SHP77 (cell line): ENCODE results near the gene AP1G2.
A peak's percentile ranks its signal among the peaks of the same experiment; 100 is the strongest.
"Not testable (repeated sequence)": the region's sequence is repeated elsewhere in the genome, so short reads cannot be mapped to it uniquely, and the experiment has no call there.

Experiments
- DNase-seq, 2 experiments: peaks; one replicate each; lab custom pipeline; 2025; lab: John Stamatoyannopoulos, UW

The AP1G2 gene, protein sequence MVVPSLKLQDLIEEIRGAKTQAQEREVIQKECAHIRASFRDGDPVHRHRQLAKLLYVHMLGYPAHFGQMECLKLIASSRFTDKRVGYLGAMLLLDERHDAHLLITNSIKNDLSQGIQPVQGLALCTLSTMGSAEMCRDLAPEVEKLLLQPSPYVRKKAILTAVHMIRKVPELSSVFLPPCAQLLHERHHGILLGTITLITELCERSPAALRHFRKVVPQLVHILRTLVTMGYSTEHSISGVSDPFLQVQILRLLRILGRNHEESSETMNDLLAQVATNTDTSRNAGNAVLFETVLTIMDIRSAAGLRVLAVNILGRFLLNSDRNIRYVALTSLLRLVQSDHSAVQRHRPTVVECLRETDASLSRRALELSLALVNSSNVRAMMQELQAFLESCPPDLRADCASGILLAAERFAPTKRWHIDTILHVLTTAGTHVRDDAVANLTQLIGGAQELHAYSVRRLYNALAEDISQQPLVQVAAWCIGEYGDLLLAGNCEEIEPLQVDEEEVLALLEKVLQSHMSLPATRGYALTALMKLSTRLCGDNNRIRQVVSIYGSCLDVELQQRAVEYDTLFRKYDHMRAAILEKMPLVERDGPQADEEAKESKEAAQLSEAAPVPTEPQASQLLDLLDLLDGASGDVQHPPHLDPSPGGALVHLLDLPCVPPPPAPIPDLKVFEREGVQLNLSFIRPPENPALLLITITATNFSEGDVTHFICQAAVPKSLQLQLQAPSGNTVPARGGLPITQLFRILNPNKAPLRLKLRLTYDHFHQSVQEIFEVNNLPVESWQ

DNA sequence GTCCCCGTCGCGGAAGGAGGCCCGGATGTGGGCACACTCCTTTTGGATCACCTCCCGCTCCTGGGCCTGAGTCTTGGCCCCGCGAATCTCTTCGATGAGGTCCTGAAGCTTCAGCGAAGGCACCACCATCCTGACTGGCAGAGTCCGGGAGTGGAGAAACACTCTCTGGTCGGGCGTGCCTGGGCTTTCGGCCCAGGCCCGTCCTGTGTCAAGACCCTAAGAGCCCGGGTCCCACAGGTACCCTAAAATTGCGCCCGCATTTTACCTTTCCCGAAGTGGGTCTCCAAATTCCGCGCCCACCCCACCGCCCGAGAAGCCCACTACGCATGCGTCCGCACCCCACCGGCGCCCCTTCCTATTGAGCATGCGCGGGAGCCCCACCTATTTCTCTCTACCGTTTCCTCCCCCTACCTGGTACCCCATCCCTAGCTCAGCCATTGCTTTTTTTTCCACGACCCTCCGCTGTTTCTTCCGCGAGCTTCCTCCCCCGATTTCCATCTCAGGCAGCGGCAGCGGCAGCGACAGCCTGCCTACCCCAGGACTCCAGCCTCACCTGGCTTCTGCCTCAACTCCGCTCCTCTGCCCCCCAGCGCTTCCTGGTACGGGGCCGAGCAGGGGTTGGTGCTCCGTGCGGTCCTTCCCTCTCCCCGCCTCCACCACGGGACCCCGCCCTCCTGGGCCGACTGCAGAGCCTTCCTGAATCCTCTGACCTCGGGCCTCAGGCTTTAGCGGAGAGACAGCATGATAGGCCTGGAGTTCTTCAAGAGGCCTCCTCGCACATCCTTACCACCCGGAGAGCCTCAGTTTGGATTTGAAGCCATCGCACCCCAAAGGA lies at the start of gene AP1G2:
TSS of gene AP1G2 (minus strand) at position 606 of the 835 bp plus-strand sequence. CDS start at position 129, 477 bp downstream.
- peak; percentile 84 to 94 for DNase-seq

DNA sequence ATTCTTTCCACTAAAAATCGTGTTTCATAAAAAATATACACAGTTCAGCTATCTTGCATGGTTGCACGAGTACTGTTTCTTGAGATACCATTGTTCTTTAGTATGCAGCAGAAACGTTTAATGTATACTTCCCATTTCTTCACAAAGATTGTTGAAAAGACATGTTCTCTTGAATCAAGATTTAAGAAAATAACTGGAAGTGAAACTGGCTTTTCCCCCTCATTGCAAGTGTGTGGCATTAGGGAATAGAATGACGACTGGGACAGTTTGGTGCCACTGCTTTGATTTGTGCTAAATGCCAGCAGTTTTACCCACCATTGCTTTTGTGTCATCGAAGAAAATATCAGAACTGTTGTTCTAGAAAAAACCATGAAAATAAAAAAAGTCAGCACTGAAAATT lies 48.3 kb upstream of the AP1G2 start:
- DNase-seq = no peak

DNA sequence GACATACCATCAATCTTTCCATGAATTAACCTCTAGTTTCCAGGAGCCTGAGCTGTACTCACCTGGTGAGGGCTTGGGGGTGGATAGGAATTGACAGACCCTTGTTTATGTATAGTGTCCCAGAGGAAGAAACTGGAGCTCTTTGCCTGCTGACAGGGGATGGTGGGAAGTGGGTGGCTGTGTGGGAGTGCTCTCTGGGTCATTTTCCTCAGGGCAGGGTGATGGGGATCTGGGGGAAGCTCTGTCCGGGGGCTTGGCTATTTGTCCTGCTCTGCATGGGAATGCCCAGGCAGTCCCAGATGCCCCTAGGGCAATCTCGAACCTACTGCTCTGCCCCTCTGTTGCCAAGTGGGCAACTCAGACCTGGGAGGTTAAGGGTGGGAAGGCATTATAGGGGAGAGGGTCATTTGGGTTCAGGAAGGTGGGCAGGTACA lies 46.8 kb upstream of the AP1G2 start:
- DNase-seq = no peak

DNA sequence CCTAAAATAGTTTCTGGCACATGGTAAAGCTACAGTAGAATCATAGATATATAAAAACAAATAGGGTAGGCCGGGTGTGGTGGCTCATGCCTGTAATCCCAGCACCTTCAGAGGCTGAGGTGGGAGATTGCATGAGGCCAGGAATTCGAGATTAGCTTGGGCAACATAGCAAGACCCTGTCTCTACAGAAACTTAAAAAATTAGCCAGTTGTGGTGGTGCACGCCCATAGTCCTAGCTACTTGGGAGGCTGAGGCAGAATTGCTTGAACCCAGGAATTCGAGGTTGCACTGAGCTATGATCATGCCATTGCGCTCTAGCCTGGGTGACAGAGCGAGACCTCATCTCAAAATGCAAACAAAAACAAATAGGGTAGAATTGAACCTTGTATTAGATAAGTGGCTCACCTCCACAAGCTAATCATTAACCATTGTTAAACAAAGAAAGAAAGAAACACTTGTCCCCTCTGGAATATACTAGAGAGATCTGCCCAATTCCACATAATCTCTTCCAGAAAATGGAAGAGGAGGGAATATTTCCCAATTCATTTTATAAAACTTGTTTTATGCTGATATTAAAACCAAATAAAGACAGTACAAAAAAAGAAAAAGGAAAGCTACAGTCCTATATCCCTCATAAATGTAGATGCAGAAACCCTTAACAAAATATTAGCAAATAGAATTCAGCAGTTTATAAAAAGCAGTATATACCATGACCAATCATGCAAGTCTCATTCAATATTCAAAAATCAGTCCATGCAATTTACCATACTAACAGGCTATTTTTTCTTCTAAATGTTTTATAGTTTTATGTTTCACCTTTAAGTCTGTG lies 45.9 kb upstream of the AP1G2 start:
- DNase-seq = no peak

DNA sequence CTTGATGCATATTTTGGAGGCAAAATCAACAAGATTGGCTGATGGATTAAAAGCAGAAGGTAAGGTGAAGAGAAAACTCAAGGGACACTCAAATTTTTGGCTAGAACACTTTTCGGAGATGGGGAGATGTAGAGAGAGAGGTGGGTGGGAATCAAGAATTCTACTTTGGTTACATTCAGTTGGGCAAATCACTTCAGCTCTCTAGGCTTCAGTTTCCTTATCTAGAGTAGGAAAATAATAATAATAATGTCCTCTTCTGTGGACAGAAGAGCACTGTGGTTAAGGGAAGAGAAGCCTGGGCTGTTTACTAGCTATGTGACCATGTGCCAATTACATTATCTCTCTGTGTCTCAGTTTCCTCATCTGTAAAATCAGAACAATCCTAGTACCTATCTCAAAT lies 45.2 kb upstream of the AP1G2 start:
- no peak for DNase-seq

DNA sequence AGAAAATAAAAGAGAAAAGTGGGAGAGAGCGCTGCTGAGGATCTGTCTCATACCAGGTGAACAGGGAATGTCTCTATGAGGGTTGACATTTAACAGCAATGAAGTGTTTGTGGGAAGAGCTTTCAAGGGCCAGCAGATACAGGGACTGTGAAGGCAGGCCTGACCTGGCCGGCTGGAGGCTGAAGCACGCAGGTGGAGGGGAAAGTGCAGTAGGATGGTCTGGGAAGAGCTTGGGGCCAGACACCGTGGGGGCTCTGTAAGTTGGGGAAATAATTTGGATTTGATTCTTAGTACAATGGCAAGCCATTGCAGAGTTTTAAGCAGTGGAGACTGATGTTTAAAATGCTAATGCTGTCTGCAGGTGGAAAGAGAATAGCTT lies 44.8 kb upstream of the AP1G2 start:
- no peak for DNase-seq

DNA sequence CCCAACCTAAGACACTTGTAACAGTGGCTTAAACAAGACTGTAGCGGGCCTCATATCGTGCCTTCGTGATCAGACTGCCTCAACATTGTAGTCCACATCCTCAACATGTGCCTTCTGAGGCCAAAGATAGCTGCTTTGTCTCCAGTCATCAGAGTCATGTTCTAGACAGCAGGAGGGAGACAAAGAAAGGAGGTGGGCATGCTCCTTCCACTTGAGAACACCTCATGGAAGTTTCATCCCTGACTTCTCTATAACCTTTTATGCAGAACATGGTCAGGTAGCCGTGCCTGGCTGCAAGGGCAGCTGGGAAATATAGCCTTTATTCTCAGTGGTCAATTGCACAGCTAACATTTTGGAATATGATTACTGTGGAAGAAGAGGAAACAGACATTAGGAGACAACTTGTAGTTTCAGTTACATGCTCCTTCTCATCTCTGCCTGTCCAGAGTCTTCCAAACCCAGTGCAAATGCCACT lies 43.3 kb upstream of the AP1G2 start:
- no peak for DNase-seq

DNA sequence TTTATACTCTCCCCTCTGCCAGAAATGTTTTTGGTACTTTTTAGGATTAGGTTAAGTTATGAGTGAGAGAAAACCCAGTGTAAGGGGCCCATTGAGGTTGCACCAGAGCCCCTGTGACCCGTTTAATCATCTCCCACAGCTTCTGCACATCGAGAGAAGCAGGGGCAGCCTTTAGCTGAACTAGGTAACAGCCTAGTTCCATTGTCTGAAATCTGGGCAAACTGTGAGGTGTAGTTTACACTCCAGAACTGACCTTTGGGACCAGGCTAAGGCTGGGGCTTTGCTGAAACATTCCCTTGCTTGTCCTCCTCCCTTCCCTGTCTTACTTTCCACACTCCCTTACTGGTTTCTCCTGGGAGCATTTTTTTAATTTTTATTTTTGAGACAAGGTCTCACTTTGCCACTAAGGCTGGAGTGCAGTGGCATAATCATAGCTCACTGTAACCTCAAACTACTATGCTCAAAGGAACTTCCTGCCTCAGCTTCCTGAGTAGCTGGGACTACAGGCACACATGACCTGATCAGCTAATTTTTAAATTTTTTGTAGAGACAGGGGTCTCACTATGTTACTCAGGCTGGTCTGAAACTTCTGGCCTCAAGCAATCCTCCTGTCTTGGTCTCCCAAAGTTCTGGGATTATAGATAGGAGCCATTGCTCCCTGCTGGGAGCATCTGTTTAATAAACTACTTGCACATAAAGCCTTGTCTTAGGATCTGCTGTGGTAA lies 42.7 kb upstream of the AP1G2 start:
- DNase-seq = no peak

DNA sequence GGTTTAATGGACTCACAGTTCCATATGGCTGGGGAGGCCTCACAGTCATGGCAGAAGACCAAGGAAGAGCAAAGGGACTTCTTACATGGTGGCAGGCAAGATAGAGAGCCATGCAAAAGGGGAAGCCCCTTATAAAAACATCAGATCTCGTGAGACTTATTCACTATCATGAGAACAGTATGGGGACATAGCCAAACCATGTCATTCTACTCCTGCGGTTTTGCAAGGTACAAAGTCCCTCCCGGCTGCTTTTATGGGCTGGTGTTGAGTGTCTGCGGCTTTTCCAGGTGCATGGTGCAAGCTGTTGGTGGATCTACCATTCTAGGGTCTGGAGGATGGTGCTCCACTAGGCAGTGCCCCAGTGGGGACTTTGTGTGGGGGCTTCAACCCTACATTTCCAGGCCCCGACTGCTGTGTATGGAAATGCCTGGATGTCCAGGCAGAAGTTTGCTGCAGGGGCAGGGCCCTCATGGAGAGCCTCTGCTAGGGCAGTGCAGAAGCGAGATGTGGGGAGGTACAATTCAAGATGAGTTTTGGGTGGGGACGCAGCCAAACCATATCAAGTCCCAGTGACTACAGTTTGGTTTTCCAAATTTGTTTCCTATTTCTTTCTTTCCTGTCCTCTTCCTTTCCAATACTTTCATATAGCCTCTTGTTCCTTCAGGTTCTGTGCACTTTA lies 42.0 kb upstream of the AP1G2 start:
- not testable (repeated sequence) for DNase-seq

DNA sequence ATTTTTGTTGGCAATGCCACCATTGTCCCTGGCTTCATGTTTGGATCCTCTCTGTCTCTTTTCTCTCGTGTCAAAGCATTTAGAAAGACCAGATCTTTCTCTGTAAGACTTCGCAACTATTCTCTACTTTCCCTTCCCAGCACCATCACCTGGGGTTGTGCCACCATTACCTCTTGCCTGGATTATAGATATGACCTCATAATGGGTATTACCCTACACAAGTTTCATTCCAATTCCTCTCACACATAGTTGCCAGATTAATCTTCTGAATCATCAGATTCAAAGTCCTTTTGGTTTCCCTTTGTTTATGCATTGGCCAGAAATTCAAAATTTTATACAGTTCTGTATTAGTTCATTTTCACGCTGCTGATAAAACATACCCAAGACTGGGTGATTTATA lies 41.4 kb upstream of the AP1G2 start:
- DNase-seq = no peak

DNA sequence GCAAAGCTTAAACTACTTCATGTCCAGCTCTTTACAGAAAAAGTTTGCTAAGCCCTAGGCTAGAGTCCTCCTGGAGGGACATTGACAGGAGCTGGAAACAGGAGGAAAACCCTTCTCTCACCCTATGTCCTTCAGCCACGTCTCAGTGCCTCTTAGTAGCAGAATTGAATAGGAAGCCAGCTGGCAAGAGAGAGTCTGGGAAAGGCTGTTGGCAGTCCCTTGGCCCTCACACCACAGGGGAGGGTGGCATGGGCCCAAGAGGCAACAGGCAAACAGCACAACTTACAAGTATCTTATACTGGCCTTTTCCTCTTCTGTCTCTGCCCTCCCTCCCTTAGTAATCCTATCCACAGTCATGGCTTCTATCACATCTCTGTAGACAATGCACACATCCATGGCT lies 40.9 kb upstream of the AP1G2 start:
- no peak for DNase-seq

DNA sequence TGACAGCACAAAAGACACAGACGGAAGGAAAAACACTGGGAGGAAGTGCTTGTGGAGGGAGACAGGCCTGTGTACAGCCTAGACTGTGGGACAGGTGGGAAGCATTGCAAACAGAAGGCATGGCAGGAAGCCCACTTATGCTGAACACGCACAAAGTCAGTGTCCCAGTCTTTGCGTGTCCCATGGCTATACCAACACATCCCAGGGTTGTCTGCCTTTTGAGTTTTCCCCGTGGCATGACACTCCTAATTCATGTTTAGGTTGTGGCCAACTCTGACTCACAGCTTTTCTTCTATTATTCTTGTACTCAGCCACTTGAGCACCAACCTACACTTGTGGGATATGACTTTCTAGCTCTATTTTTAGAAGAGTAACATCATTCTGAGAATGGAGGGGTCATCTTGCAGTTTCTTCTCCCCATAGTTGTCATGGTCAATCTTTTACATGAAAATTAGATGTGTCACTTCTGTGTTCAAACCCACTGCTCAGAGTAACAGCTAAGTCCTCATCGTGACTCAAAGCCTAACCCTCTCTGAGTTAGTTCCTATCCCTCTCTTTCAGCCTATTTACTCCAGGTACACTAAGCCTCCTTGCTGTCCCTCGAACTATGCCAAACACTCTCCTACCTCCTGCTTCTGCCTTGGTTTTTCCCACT lies 38.5 kb upstream of the AP1G2 start:
- DNase-seq = no peak

DNA sequence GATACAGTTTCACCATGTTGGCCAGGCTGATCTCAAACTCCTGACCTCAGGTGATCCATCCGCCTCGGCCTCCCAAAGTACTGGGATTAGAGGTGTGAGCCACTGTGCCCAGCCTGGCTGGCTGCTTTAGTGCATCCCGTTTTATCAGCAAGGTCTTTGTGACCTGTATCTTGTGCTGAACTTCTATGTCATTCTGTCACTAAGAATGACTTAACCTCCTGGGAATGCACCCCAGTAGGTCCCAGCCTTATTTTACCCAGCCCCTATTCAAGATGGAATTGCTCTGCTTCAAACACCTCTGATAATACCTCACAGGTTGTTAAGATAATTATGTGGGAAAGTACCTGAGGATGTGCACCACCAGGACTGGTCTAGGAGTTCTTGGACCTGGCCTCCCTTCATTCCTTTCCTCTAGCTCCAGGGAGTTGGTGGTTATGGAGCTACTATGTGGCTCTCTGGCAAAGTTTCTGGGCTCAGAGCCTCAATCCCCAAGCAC lies 37.1 kb upstream of the AP1G2 start:
- no peak for DNase-seq

DNA sequence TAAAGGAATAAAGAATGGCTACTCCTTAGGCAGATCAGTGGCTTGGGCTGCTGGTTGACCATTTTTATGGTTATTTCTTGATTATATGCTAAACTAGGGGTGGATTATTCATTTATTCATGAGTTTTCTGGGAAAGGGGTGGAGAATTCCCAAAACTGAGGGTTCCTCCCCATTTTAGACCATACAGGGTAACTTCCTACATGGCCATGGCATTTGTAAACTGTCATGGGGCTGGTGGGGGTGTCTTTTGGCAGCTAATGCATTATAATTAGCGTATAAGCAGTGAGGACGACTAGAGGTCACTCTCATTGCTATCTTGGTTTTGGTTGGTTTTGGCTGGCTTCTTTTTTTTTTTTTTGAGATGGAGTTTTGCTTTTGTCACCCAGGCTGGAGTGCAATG lies 36.6 kb upstream of the AP1G2 start:
- no peak for DNase-seq

DNA sequence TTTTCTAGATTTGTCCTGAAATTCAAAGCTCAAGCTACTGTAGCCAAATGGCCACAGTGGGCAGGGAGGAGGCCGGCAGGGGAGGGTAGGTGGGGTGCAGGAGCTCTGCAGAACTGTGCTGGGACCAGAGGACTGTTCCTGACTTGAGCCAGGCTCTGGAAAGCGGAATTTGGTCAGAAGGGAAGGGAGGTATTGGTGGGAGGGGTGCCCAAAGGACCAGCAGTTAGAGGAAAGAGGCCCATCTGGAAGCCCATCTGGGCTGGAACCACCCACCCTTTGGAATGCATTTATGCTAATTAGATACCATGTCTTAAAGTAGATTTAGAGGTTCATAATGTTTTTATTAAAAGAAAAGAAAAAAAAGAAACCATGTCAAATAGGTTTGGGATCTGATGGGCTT lies 35.5 kb upstream of the AP1G2 start:
- DNase-seq = no peak

DNA sequence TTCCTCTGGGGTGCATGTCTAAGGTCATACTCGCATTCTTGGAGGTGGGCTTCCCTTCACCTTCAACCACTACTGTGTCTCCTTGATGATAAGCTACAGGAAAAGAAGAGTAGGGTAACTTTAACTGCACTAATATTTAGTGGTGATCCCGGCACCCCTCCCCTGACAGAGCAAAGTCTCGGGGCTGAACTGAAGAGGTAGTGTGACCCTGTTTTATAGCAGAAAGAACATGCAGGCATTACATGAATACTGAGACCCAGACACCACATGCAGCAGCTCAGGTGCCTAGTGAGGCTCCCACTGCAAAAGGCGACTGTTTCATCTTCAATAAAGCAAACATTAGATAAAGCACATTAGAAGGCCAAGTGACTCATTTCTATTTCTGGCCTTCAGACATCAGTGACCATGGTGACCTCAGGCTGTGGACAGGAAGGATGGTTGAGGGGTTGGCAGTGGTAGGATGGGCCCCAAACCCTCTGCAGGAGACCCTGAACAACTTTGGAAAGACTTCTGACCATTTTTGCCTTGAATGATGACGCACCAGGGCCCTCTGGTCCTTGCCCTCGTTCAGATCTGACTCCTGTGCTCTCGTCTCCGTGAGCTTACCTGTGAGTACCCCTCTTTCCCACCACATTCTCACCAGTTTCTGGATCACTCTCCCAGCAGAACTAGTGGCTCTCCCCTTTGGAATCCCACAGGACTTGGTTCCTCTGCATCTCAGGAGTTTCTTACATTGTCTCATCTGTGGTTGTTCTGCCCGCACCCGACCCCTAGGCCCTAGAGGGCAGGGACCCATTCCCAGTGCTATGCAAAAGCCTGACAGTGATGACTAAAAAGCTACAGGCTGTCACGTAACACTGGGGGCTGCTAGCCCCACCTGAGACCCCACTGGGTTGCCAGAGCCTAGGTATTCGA lies 34.8 kb upstream of the AP1G2 start:
- no peak for DNase-seq

DNA sequence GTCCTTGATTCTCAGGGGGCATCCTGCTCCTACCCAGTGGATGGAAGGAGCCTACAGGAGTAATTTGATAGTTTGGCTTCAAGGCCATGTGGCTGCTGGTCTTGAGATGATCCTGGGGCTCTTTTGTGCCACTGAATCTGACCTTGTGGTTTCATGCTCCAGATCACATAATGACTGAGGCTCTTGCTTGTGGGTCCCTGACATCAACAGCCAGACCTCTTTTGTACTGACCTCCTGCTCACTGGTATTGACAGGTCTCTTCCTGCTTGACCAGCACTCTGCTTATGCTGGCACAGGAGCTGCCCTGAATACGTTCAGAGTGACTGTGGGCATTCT lies 34.2 kb upstream of the AP1G2 start:
- no peak for DNase-seq

DNA sequence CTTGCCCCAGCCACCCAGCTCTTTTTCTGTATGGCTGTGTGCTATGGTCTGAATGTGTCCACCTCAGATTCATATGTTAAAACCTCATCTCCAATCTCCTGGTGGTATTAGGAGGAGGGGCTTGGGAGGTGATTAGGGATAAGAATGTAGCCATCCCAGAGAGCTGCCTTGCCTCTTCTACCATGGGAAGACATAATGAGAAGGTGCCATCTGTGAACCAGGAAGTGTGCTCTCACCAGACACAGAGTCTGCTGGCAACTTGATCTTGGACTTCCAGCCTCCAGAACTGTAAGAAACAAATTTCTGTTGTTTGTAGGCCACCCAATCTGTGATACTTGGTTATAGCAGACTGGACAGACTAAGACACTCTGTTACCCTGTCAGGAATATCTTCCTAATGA lies 33.8 kb upstream of the AP1G2 start:
- DNase-seq = no peak

DNA sequence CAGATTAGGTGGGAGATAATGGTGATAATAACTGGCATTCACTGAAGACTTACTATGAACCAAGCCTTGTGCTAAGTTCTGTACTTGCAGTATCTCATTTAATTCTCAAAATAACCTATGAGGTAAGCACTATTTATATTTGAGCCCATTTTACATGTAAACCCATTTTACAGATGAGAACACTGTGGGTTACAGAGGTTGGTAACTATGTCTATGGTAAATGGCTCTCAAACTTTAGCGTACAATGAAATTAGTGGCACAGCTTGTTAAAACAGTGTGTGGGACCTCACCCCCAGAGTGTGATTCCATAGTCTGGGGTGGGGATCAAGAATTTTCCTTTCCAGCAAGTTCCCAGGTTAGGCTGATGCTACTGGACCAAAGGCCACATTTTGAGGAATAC lies 33.2 kb upstream of the AP1G2 start:
- no peak for DNase-seq
